PFSK-1 (cell line): Measurements from ENCODE around the gene KCNQ2.

Source experiments
- POLR2AphosphoS5 ChIP-seq: IDR thresholded peaks from 2 replicates; pipeline ENCODE4 v1.6.1; 2012; ENCODE audit warnings: low read depth, mild to moderate bottlenecking, control low read depth, low read length, moderate library complexity
- REST ChIP-seq, 2 experiments: IDR thresholded peaks; 2 replicates each; pipeline versions ENCODE4 v1.6.1 to v1.8.0; 2011 to 2012; ENCODE audit warnings: low read depth in 2 of 2, low read length in 2 of 2, control low read depth in 1 of 2, inconsistent platforms in 1 of 2, mild to moderate bottlenecking in 1 of 2, moderate library complexity in 1 of 2; ENCODE audit not compliant: insufficient read depth in 1 of 2
- SIN3A ChIP-seq: IDR thresholded peaks from 2 replicates; pipeline ENCODE4 v1.6.1; 2012; ENCODE audit warnings: mild to moderate bottlenecking, low read length, moderate library complexity, borderline replicate concordance; ENCODE audit not compliant: insufficient read depth
- TAF1 ChIP-seq: IDR thresholded peaks from 2 replicates; pipeline ENCODE4 v1.6.1; 2012; ENCODE audit warnings: low read length, control low read depth, borderline replicate concordance; ENCODE audit not compliant: insufficient read depth

GRCh38 chr20:63423751-63424150, 48.7 kb downstream of the KCNQ2 start:
- TF ChIP-seq REST (IDR thresholded peaks at IDR 0.05; ENCODE audit: insufficient read depth in 1 of 2, low read depth in 2 of 2, low read length in 2 of 2) (no peak), POLR2AphosphoS5 (no peak), TAF1 (no peak), SIN3A (no peak)
